GM19372 (cell line): ENCODE results near the gene ZNF182.

ENCODE experiments used
- ATAC-seq: cut with Tn5 transposase; IDR thresholded peaks from one replicate; pipeline ENCODE4 v1.9.1; 2021; ENCODE audit warnings: mild to moderate bottlenecking, low read depth, moderate library complexity; ENCODE audit not compliant: unreplicated experiment

The ZNF182 gene

GRCh38 chrX:47927212-47927611, 76.6 kb downstream of the ZNF182 start:
- ATAC-seq, result no peak
